Measurements from ENCODE around the gene GPR162.
"Not testable (repeated sequence)": the region's sequence is repeated elsewhere in the genome, so short reads cannot be mapped to it uniquely, and the experiment has no call there.

The GPR162 gene

DNA sequence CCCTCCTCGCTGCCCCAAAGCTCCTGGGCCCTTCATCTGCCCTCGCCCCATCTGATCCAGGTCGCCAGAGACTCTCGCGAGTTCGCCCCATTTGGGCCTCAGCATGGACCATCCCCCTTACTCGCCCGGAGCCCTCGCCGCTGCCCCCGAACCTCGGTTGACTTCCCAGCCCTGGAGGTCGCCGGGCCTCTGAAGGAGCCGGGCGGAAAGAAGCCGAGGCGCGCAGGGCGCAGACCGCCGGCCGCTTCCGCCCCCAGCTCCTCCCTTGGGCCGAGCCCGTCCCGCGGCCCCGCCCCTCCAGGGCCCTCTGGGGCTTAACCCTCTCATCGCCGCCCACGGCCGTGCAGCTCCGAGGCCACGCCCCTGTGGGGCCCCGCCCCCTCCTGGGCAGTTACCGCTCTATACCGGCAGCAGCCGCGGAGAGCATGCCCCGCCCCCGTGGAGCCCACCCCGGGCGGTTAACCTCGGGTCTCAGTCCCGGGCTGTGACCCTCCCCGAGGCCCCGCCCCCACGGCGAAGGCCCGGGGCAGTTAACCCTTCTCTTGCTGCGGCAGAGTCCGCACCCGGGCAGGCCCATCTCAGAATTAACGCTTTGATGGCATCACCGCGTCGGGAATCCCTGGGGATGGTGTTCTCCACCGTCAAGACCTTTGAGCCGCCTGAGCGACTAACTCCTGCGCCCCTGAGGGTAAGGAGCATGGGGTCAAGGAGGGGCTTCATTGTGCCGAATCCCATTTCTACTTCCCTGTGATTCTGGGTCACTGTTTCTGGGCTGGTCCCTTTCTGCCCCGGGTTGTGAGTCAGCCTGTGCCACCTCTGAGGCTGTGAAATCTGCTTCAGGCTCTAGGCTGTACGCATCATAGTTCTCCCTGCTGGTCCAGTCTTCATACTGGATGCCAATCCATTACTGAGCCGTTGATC, 51.7 kb downstream of the GPR162 start, which contains the start of gene SPSB2:
Gene SPSB2 (minus strand): TSS at position 210 of the 921 bp plus-strand sequence. CDS start 402 bp downstream, outside the sequence.
- Histone ChIP-seq H3K4me3 (ENCODE audit: low read length, poor library complexity, severe bottlenecking) (peak within 1 kb of the TSS; percentile 94), H3K79me2 (ENCODE audit: insufficient read depth, low read length) (peaks cover 51% of the 10 kb centered on the region), H4K20me1 (ENCODE audit: insufficient read depth, low read length, poor library complexity, severe bottlenecking) (peaks cover 46% of the 10 kb centered on the region), H3K9me2 (replicated peaks; ENCODE audit: low read depth, low read length) (no peaks in the 10 kb centered on the region), H3K9me3 (ENCODE audit: insufficient read depth, low read depth, low read length) (no peaks in the 10 kb centered on the region), H3K4me1 (ENCODE audit: insufficient read depth, low read length, poor library complexity, severe bottlenecking) (peaks cover 36% of the 10 kb centered on the region), H3K9ac (ENCODE audit: low read depth, low read length, poor library complexity, severe bottlenecking) (peak within 1 kb of the TSS; percentile 92), H3F3A (ENCODE audit: low read depth) (peaks cover 5% of the 10 kb centered on the region; the same call in 1 of the 2 replicates), H3K4me2 (ENCODE audit: low read depth, low read length, poor library complexity, severe bottlenecking) (peak within 1 kb of the TSS; percentile 98), H2AFZ (ENCODE audit: low read length) (peak within 1 kb of the TSS; percentile 92), H3K27me3 (ENCODE audit: insufficient read depth, low read length, poor library complexity, severe bottlenecking) (no peaks in the 10 kb centered on the region), H3K36me3 (ENCODE audit: insufficient read depth, low read length) (peaks cover 25% of the 10 kb centered on the region; the same call in 1 of the 2 replicates)
- TF ChIP-seq EZH2phosphoT487 (IDR thresholded peaks at IDR 0.05; ENCODE audit: borderline replicate concordance): no peak
- TF ChIP-seq, protein P1, sequence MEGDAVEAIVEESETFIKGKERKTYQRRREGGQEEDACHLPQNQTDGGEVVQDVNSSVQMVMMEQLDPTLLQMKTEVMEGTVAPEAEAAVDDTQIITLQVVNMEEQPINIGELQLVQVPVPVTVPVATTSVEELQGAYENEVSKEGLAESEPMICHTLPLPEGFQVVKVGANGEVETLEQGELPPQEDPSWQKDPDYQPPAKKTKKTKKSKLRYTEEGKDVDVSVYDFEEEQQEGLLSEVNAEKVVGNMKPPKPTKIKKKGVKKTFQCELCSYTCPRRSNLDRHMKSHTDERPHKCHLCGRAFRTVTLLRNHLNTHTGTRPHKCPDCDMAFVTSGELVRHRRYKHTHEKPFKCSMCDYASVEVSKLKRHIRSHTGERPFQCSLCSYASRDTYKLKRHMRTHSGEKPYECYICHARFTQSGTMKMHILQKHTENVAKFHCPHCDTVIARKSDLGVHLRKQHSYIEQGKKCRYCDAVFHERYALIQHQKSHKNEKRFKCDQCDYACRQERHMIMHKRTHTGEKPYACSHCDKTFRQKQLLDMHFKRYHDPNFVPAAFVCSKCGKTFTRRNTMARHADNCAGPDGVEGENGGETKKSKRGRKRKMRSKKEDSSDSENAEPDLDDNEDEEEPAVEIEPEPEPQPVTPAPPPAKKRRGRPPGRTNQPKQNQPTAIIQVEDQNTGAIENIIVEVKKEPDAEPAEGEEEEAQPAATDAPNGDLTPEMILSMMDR (conservative IDR thresholded peaks at IDR 0.05; ENCODE audit: low read length): no peak

DNA sequence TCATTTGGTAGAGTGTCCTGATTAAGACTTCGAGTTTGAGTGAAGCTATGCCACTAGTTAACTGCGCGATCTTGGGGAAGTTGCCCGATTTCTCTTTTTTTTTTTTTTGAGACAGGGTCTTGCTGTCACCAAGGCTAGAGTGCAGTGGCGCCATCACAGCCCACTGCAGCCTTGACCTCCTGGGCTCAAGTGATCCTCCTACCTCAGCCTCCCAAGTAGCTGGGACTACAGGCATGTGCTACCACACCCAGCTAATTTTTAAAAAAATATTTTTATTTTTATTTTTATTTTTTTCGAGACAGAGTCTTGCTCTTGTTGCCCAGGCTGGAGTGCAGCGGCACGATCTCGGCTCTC, 52.4 kb downstream of the GPR162 start:
- H3K9me2 ChIP-seq (replicated peaks; ENCODE audit: low read depth, low read length); H3K9me3 ChIP-seq (ENCODE audit: insufficient read depth, low read depth, low read length); H3F3A ChIP-seq (ENCODE audit: low read depth); H3K27me3 ChIP-seq (ENCODE audit: insufficient read depth, low read length, poor library complexity, severe bottlenecking): not testable (repeated sequence)
- H2AFZ ChIP-seq (ENCODE audit: low read length): peak overlapping the region; percentile 92; the same call in 1 of the 2 replicates
- H3K36me3 ChIP-seq (ENCODE audit: insufficient read depth, low read length): peaks cover 25% of the 10 kb centered on the region; the same call in 1 of the 2 replicates
- H3K9ac ChIP-seq (ENCODE audit: low read depth, low read length, poor library complexity, severe bottlenecking): peak overlapping the region; percentile 85
- H3K4me2 ChIP-seq (ENCODE audit: low read depth, low read length, poor library complexity, severe bottlenecking): peak overlapping the region; percentile 98
- peaks cover 36% of the 10 kb centered on the region for H3K4me1 ChIP-seq (ENCODE audit: insufficient read depth, low read length, poor library complexity, severe bottlenecking)
- peak overlapping the region; percentile 94 for H3K4me3 ChIP-seq (ENCODE audit: low read length, poor library complexity, severe bottlenecking)
- H4K20me1 ChIP-seq (ENCODE audit: insufficient read depth, low read length, poor library complexity, severe bottlenecking): peaks cover 40% of the 10 kb centered on the region
- H3K79me2 ChIP-seq (ENCODE audit: insufficient read depth, low read length): peaks cover 45% of the 10 kb centered on the region

Data from Loucy (cell line).